ENCODE results near the gene KRTAP26-1. TPM values are rescaled to one million over a fixed set of nuclear protein-coding genes. Genes with fewer than 3 reads are reported as not detected.

Gene KRTAP26-1, protein sequence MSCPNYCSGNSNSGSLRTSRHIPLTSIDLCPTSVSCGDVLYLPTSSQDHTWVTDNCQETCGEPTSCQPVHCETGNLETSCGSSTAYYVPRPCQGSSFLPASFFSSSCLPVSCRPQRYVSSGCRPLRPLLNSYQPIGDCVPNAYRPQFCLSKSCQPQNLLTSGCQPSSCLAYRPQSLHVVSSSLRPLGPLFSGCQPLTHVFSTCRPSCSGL
- total RNA-seq (2014; rRNA removed; shearing (Covaris generic)), result not detected in 2 replicates

DNA sequence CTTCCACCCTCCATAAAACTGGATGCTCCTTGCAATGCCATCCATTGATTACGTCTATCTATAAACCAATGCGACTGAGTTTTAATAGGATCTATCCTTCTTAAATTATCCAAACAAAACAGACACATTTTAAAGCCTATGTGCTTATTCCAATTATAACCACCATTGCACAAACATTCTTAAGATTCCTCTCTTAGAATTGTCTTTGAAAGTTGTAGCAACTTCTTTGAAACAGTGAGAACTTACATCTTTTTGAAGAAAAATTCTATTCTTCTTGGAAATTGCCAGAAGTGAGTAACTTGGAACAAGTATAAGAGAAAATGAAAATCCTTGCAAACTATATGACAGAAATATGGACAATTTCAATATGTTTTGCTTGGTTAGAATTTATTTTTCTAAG, at the start of gene KRTAP26-1:
Gene KRTAP26-1 (minus strand): TSS at position 101 of the 400 bp plus-strand sequence. CDS start 280 bp downstream, outside the sequence.
- H3K27ac ChIP-seq, result no peak within 1 kb of the TSS
- H3K36me3 ChIP-seq, result no peaks in the 10 kb centered on the region
- DNase-seq (ENCODE audit: low read depth in 1 of 2, low spot score in 2 of 2), result no peak

DNA sequence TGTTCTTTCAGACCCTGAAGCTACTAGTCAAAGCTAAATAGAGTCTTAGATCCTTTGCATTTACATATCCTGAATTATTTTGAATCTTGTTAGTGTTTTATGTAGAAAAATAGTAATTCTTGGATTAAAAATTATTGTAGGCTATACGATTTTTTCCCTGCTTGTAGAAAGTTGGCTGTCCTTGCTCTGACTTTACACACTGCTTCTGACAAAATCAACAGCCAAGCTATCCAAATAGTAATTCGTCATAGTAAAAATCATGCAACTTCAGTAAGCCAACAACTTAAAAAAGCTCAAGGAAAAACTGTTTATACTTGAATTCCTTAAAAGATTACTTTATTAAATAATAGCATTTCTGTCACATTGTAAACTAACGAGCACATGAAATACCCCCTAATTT, 35.8 kb upstream of the KRTAP26-1 start:
- H3K27me3 ChIP-seq (replicated peaks), result no peaks in the 10 kb centered on the region
- H3K4me1 ChIP-seq (replicated peaks), result no peaks in the 10 kb centered on the region
- no peaks in the 10 kb centered on the region for H3K36me3 ChIP-seq
- no peak overlapping the region for H3K4me3 ChIP-seq
- no peak overlapping the region for H3K27ac ChIP-seq
- no peak for DNase-seq (ENCODE audit: low read depth in 1 of 2, low spot score in 2 of 2)
- no peaks in the 10 kb centered on the region for H3K9me3 ChIP-seq (replicated peaks)

More for the DNA sequence above, at the start of gene KRTAP26-1:
- no peaks in the 10 kb centered on the region for H3K9me3 ChIP-seq (replicated peaks)
- H3K27me3 ChIP-seq (replicated peaks), result 0 out of 2 replicates have a peak, but pooled peaks cover 6% of the 10 kb centered on the region
- no peak within 1 kb of the TSS for H3K4me3 ChIP-seq
- H3K4me1 ChIP-seq (replicated peaks), result no peaks in the 10 kb centered on the region

DNA sequence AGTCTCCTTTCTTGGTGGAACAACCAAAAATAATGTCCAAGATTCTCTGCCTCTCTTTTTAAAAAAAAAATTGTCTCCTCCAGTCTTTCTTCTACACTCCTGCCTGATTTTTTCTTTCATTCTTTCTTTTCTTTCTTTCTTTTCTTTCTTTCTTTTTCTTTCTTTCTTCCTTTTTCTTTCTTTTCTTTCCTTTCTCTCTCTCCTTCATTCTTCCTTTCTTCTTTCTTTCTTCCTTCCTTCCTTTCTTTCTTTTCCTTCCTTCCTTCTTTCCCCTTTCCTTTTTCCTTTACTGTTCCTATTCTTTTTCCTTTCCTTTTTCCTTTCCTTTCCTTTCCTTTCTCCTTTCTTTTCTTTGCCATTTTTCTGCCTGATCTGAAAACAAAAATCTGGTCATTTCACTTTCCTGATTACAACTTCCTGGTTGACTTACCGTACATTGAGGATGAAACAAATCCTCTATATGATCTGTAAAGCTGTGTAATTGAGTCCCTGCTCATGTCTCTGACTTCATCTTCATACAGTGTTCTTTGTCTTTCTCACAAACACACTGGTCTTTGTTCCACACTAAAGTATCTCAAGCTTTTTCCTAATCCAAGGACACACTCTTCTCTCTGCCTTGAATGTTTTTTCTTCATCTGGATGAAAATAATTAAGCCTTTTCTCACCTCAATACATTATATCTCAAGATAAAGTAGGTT, 34.3 kb upstream of the KRTAP26-1 start:
- Histone ChIP-seq H3K4me1 (replicated peaks) (no peaks in the 10 kb centered on the region), H3K36me3 (no peaks in the 10 kb centered on the region), H3K27me3 (replicated peaks) (no peaks in the 10 kb centered on the region), H3K4me3 (no peak overlapping the region), H3K27ac (no peak overlapping the region), H3K9me3 (replicated peaks) (no peaks in the 10 kb centered on the region)
- no peak for DNase-seq (ENCODE audit: low read depth in 1 of 2, low spot score in 2 of 2)

DNA sequence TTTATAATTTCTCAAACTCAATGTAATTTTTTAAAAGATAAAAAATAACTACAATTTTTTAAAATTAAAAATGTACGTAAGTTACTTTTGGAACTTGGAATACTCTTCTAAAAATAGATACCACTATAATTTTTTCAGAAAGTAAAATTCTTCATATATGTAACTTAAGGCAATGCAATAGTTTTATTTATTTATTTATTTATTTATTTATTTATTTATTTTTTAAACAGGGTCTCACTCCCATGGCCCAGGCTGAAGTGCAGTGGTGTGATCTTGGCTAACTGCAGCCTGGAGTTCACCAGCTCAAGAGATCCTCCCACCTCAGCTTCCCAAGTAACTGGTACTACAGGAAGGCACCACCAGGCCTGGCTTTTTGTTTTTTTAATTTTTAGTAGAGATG, 31.4 kb upstream of the KRTAP26-1 start:
- no peaks in the 10 kb centered on the region for H3K4me1 ChIP-seq (replicated peaks)
- no peak overlapping the region for H3K4me3 ChIP-seq
- no peak for DNase-seq (ENCODE audit: low read depth in 1 of 2, low spot score in 2 of 2)
- H3K36me3 ChIP-seq, result no peaks in the 10 kb centered on the region
- H3K27ac ChIP-seq, result no peak overlapping the region
- no peaks in the 10 kb centered on the region for H3K27me3 ChIP-seq (replicated peaks)
- H3K9me3 ChIP-seq (replicated peaks), result no peaks in the 10 kb centered on the region

DNA sequence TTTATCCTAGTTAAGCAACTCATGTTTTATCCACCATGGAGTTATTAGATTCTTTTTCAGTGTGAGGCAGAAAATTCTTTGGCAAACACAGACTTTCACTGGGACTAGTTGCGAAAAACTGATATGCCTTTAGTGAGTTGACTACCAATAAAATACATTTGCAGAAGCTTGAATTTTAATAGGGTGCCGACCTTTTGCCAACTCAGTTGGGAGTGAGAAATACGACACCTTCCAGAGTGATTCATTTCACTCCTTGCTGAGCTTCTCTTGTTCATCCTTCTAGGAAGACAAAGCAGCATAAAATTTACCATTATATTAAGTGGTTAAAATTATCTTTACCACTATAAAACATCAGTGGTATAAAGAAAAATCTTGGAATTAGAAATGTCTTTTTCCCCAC, 29.5 kb upstream of the KRTAP26-1 start:
- no peak for DNase-seq (ENCODE audit: low read depth in 1 of 2, low spot score in 2 of 2)
- Histone ChIP-seq H3K27me3 (replicated peaks) (no peaks in the 10 kb centered on the region), H3K4me3 (no peak overlapping the region), H3K27ac (no peak overlapping the region), H3K9me3 (replicated peaks) (no peaks in the 10 kb centered on the region), H3K36me3 (no peaks in the 10 kb centered on the region), H3K4me1 (replicated peaks) (no peaks in the 10 kb centered on the region)

DNA sequence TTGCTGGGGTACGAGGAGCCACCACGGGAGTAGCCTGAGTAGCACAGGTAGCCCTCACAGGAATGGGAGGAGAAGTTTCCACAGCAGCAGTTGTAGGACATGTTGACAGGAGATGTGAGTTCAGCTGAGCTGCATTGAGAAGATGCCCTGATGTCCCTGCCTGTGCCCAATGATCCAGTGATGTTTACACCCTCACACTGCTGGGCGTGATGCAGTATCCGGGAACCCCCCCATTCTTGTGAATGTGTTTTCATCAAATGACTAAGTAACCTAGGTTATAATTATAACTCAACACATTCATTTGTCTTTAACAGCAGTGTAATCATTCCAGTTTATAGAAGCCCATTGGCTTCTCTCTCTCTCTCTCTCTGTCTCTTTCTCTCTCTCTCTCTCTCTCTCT, 28.4 kb upstream of the KRTAP26-1 start, which contains the start of gene KRTAP23-1:
Gene KRTAP23-1 (minus strand): TSS at position 101 of the 400 bp plus-strand sequence. CDS start 0 bp downstream, at position 101.
- Histone ChIP-seq H3K27me3 (replicated peaks) (no peaks in the 10 kb centered on the region), H3K36me3 (no peaks in the 10 kb centered on the region), H3K4me3 (no peak within 1 kb of the TSS), H3K9me3 (replicated peaks) (no peaks in the 10 kb centered on the region), H3K27ac (no peak within 1 kb of the TSS), H3K4me1 (replicated peaks) (no peaks in the 10 kb centered on the region)
- DNase-seq (ENCODE audit: low read depth in 1 of 2, low spot score in 2 of 2), result no peak

DNA sequence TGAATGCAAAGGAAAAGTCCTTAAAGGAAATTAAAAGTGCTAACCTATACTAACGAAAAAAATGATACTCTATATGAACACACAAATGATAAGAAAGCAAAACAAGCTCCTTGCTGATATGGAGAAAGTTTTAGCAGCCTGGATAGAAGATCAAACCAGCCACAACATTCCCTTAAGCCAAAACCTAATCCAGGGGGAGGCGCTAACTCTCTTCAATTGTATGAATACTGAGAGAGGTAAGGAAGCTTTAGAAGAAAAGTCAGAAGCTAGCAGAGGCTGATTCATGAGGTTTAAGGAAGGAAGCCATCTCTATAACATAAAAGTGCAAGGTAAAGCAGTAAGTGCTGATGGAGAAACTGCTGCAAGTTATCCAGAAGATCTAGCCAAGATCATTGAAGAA, 24.9 kb upstream of the KRTAP26-1 start:
- Histone ChIP-seq H3K27me3 (replicated peaks) (no peaks in the 10 kb centered on the region), H3K9me3 (replicated peaks) (no peaks in the 10 kb centered on the region), H3K4me3 (no peak overlapping the region), H3K4me1 (replicated peaks) (no peaks in the 10 kb centered on the region), H3K27ac (no peak overlapping the region), H3K36me3 (no peaks in the 10 kb centered on the region)
- no peak for DNase-seq (ENCODE audit: low read depth in 1 of 2, low spot score in 2 of 2)

DNA sequence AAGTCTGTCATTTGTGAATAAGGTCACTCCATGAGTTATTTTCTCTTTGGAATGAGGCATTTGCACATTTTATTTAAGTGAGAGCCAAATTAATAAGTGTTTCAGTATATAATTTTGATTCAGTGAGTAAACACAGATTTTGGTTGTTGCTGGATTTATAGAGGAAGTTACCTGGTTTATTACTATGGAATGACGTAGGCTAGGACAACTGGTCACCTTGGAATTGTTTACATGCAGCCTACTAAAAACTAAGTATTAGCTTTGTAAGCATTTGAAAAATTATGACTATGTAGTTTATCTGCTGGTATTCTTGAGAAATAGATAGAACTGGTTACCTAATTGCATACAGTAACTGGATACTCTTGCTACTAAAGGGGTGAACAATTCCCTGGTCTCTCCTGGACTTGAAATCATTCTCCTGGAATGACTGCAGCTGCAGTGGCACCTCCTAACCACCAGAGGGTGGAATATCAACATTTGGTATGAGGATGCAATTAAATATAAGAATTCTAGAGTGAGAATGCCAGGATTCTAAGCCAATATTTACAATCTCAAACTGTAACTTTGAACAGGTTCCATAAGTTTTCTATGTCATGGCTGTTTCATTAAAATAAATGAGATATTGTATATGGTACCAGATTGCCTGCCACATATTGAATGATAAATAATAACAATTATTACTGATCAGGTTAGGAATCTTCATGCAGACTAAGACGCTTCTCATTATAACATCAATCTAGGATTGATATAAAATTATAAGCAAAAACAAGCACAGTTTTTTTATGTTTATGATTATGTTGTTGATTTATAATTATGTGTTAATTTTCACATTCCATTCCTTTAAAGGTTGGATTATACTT, 20.8 kb upstream of the KRTAP26-1 start:
- H3K27ac ChIP-seq, result no peak overlapping the region
- peak in 1 of 2 experiments; percentile 20 for DNase-seq (ENCODE audit: low read depth in 1 of 2, low spot score in 2 of 2)
- no peak overlapping the region for H3K4me3 ChIP-seq
- no peaks in the 10 kb centered on the region for H3K27me3 ChIP-seq (replicated peaks)
- H3K4me1 ChIP-seq (replicated peaks), result no peaks in the 10 kb centered on the region
- no peaks in the 10 kb centered on the region for H3K9me3 ChIP-seq (replicated peaks)
- H3K36me3 ChIP-seq, result no peaks in the 10 kb centered on the region

DNA sequence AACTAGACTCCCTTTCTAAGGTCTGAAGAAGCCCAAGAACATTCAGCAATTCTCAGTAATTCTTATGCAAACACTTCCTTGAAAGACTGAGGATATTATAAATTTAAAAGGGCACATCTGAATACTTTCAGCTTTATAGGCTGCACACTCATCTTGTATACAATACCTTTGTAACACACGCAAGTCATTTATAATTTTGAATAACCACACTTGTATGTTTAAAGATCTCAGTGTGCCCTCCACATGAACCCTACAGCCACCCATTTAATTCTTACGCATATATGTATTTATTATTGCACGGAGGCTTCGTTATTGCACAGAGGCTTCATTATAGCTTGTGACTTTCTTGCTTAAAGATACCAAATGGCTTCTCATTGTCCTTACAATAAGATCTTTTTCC, 18.6 kb upstream of the KRTAP26-1 start:
- Histone ChIP-seq H3K9me3 (replicated peaks) (no peaks in the 10 kb centered on the region), H3K4me1 (replicated peaks) (no peaks in the 10 kb centered on the region), H3K27me3 (replicated peaks) (no peaks in the 10 kb centered on the region), H3K4me3 (no peak overlapping the region), H3K36me3 (no peaks in the 10 kb centered on the region), H3K27ac (no peak overlapping the region)
- no peak for DNase-seq (ENCODE audit: low read depth in 1 of 2, low spot score in 2 of 2)

DNA sequence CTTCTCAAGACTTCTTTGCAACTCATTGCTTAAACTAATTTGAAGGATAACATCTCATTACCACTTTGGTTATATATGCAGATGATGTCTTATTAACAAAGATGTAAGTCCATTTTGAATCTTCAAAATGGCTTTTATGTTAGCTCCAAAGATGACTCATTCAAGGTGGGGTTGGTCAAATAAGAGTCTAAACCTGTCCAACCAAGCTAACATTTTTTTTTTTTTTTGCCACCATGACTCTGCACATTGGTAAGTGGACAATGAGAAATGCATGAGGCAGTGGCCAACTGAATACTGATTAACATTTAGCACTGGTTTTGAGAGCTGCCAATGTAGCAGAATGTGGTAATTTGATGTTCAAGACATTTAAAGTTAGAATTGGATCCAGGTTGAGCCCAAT, 17.7 kb upstream of the KRTAP26-1 start:
- no peaks in the 10 kb centered on the region for H3K36me3 ChIP-seq
- no peak for DNase-seq (ENCODE audit: low read depth in 1 of 2, low spot score in 2 of 2)
- no peaks in the 10 kb centered on the region for H3K27me3 ChIP-seq (replicated peaks)
- H3K27ac ChIP-seq, result no peak overlapping the region
- H3K9me3 ChIP-seq (replicated peaks), result no peaks in the 10 kb centered on the region
- H3K4me1 ChIP-seq (replicated peaks), result no peaks in the 10 kb centered on the region
- H3K4me3 ChIP-seq, result no peak overlapping the region

DNA sequence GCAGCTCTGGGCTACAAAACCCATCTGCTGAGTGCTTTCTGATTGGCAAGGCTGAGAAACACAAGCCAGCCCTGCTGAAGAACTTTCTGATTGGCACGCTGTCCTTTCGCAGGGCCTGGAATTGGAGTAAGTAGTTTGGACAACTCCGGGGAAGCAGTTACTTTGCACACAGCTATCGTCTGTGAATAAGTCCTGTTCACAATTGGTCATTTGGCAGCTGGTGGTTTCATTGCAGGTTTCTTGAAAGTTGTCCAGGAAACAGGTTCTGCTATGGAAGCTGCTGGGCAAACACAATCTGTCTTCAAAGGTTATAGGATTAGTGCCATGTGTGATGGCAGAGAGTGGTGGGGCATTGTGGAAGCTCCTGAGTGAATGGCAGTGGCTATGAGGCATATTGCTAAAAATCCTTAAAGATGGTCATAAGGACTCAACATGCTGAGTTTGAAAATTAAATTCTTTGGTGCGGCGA, 17.2 kb upstream of the KRTAP26-1 start, which contains the start of gene KRTAP27-1:
Gene KRTAP27-1 (minus strand): TSS at position 419 of the 469 bp plus-strand sequence. CDS start 26 bp downstream, at position 393.
- Histone ChIP-seq H3K27me3 (replicated peaks) (no peaks in the 10 kb centered on the region), H3K9me3 (replicated peaks) (no peaks in the 10 kb centered on the region), H3K4me3 (no peak within 1 kb of the TSS), H3K4me1 (replicated peaks) (no peaks in the 10 kb centered on the region), H3K27ac (no peak within 1 kb of the TSS), H3K36me3 (no peaks in the 10 kb centered on the region)
- DNase-seq (ENCODE audit: low read depth in 1 of 2, low spot score in 2 of 2), result no peak

DNA sequence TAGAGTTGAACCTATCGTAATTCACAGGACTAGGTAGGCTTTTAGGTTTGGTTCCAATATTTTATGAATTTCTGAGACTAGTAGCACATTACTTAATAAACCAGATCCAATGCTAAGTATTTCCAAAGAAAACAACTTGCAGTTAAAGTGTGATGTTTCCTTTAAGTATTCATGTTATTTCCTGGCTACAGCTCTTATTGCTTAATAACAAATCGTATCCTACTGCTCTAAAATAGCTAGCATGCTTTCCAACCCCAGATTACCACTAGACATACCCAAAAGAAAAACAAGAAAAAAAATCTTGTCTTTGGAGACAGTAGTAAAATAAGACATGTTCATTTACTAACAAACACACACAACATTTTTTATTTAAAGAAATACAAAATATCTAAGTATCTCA, 16.5 kb upstream of the KRTAP26-1 start:
- DNase-seq (ENCODE audit: low read depth in 1 of 2, low spot score in 2 of 2), result no peak
- no peaks in the 10 kb centered on the region for H3K4me1 ChIP-seq (replicated peaks)
- H3K27ac ChIP-seq, result no peak overlapping the region
- no peak overlapping the region for H3K4me3 ChIP-seq
- H3K27me3 ChIP-seq (replicated peaks), result no peaks in the 10 kb centered on the region
- no peaks in the 10 kb centered on the region for H3K9me3 ChIP-seq (replicated peaks)
- H3K36me3 ChIP-seq, result no peaks in the 10 kb centered on the region

DNA sequence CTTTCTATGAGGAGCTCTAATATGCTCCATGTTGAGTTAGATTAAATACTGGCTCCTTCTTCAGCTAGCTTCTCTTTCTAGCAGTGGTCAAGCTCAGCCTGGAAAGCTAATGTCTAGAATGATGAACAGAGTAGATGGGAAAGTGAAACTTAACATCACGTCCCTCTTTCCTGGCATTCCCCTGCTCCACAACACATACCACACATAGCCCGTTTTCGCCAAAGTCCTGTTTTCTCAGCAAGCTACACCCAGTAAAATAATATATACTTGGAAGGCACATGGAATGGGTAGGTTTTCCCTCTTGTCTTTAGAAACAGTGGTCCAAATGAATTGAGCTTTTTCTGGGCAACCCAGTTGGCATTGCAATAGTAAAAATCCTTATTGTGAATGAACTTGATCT, 13.6 kb upstream of the KRTAP26-1 start:
- Histone ChIP-seq H3K4me1 (replicated peaks) (no peaks in the 10 kb centered on the region), H3K27me3 (replicated peaks) (no peaks in the 10 kb centered on the region), H3K9me3 (replicated peaks) (no peaks in the 10 kb centered on the region), H3K36me3 (no peaks in the 10 kb centered on the region), H3K4me3 (no peak overlapping the region), H3K27ac (no peak overlapping the region)
- no peak for DNase-seq (ENCODE audit: low read depth in 1 of 2, low spot score in 2 of 2)
